Lower leg skin (tissue), 4 donors: ENCODE data around the gene CYP2U1. TPM values are rescaled to one million over a fixed set of nuclear protein-coding genes. Genes with fewer than 3 reads are reported as not detected.
A peak's percentile ranks its signal among the peaks of the same experiment; 100 is the strongest.

ENCODE experiments used
- DNase-seq, 2 donors: peaks; one replicate each; pipeline ENCODE4 v3.0.0-alpha.2; 2019; ENCODE audit warnings: low spot score in 2 of 2
- H3K4me3 ChIP-seq: fragments of 200-600 bp; sonication (generic); 2 replicates; pipeline ENCODE4 v1.5.1; 2017; ENCODE audit warnings: mild to moderate bottlenecking, low read depth; ENCODE audit not compliant: poor library complexity, severe bottlenecking
- POLR2A ChIP-seq, 2 donors: fragments of 450-650 bp; IDR thresholded peaks; one replicate each; pipeline ENCODE4 v1.6.1; 2016 to 2017; ENCODE audit warnings: antibody characterized with exemption in 2 of 2, mild to moderate bottlenecking in 1 of 2, moderate library complexity in 1 of 2
- WGBS, 2 donors: methylation state at CpG; one replicate each; pipeline ENCODE4 v1.1.5; 2018; 5-methylcytosine and 5-hydroxymethylcytosine counted together
- intact Hi-C: fragments of 100-400 bp; cut with DNase I; formaldehyde crosslinking; loops from one replicate; pipeline ENCODE4 v1.15.0; 2023; ENCODE audit warnings: low total_unique reads
- total RNA-seq, 4 donors: library from RNA; depleted of rRNA; stranded (reverse); fragments of >200 nt; gene quantifications; one replicate each; pipeline ENCODE4 v1.1.0, GENCODE V29; 2016
- TF ChIP-seq, protein P1 (sequence below), 3 donors: fragments of 450-650 bp; IDR thresholded peaks; one replicate each; pipeline ENCODE4 v1.5.1; 2016; ENCODE audit warnings: antibody characterized with exemption in 3 of 3, mild to moderate bottlenecking in 3 of 3, moderate library complexity in 2 of 3

The CYP2U1 gene
- total RNA-seq, result 1 to 10 TPM; 2.2 to 5.8 (median 4.8) TPM

- 1 to 4% methylated on average over 33 to 41 of the region's 78 CpGs for WGBS, 2 donors
- intact Hi-C loops, result no loop called here
- peak; percentile 78 to 97 for DNase-seq
- peak within 1 kb of the TSS; percentile 66 for H3K4me3 ChIP-seq
- no peak for TF ChIP-seq POLR2A (IDR thresholded peaks at IDR 0.05)
- TF ChIP-seq, protein P1, sequence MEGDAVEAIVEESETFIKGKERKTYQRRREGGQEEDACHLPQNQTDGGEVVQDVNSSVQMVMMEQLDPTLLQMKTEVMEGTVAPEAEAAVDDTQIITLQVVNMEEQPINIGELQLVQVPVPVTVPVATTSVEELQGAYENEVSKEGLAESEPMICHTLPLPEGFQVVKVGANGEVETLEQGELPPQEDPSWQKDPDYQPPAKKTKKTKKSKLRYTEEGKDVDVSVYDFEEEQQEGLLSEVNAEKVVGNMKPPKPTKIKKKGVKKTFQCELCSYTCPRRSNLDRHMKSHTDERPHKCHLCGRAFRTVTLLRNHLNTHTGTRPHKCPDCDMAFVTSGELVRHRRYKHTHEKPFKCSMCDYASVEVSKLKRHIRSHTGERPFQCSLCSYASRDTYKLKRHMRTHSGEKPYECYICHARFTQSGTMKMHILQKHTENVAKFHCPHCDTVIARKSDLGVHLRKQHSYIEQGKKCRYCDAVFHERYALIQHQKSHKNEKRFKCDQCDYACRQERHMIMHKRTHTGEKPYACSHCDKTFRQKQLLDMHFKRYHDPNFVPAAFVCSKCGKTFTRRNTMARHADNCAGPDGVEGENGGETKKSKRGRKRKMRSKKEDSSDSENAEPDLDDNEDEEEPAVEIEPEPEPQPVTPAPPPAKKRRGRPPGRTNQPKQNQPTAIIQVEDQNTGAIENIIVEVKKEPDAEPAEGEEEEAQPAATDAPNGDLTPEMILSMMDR (IDR thresholded peaks at IDR 0.05), result no peak
These were observed at the start of gene CYP2U1 for GRCh38 chr4:107930821-107931774. Gene CYP2U1 (plus strand): TSS chr4:107931549. CDS start chr4:107931644, 95 bp downstream.

GRCh38 chr4:107885865-107886264 is 45.5 kb upstream of the CYP2U1 start:
- H3K4me3 ChIP-seq, result no peak overlapping the region
- TF ChIP-seq POLR2A (IDR thresholded peaks at IDR 0.05), result no peak
- TF ChIP-seq, protein P1 (IDR thresholded peaks at IDR 0.05), result no peak
- no peak for DNase-seq
- intact Hi-C loops, result no loop called here

- TF ChIP-seq, protein P1 (IDR thresholded peaks at IDR 0.05), result no peak
- TF ChIP-seq POLR2A (IDR thresholded peaks at IDR 0.05), result no peak
- WGBS, 2 donors, result 41 to 65% methylated on average over 2 of the region's 2 CpGs
- H3K4me3 ChIP-seq, result no peak overlapping the region
- intact Hi-C loops, result no loop called here
- DNase-seq, result no peak
These were observed 43.1 kb upstream of the CYP2U1 start for GRCh38 chr4:107888237-107888636.

DNA sequence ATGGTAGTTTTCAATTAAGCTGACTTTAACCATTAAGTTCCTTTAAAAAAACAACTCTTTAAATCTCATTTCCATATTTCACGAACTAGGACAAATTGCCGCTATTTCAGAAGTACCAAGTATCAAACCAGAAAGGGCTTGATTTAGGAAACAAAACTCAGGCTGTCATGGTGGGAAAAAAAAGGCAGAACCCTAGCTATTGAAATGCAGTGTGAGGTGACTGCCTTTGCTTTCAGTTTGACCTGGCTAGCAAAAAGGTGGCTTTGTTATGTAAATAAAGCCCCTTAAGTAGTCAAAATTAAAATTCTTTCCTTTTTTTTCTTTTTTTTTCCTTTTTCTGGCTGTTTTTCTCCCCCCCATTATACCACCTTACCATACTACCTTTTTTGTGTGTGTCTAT is 40.6 kb upstream of the CYP2U1 start:
- TF ChIP-seq POLR2A (IDR thresholded peaks at IDR 0.05), result no peak
- TF ChIP-seq, protein P1 (IDR thresholded peaks at IDR 0.05), result no peak
- no peak overlapping the region for H3K4me3 ChIP-seq
- intact Hi-C loops, result no loop called here
- WGBS, 2 donors, result 96 to 97% methylated on average over 2 of the region's 2 CpGs
- DNase-seq, result no peak

DNA sequence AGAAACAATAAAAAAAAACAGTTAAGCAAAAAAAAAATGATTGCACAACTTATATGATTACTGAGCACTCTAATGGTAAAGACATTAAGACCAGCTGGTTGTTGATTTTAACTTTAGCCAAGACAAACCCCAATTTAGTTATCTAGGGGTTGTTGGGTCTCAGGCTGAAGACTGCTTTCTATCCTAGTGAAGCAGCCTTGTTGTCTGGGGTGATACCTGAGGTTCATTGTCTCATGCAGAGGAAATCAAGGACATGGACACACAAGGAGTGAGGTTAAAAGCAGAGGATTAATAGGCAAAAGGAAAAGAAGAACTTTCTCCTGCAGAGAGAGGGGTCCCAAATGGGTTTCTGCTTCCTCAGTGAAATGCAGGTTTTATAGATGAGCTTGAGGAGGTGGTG is 40.0 kb upstream of the CYP2U1 start:
- DNase-seq, result no peak
- intact Hi-C loops, result no loop called here
- TF ChIP-seq POLR2A (IDR thresholded peaks at IDR 0.05), result no peak
- TF ChIP-seq, protein P1 (IDR thresholded peaks at IDR 0.05), result no peak
- no peak overlapping the region for H3K4me3 ChIP-seq
